Measurements from ENCODE around the gene SCYGR6. TPM values are rescaled to one million over a fixed set of nuclear protein-coding genes. Genes with fewer than 3 reads are reported as not detected.
A peak's percentile ranks its signal among the peaks of the same experiment; 100 is the strongest.

SCYGR6 gene
- total RNA-seq, 1 experiment from 2014 or later = not detected

DNA sequence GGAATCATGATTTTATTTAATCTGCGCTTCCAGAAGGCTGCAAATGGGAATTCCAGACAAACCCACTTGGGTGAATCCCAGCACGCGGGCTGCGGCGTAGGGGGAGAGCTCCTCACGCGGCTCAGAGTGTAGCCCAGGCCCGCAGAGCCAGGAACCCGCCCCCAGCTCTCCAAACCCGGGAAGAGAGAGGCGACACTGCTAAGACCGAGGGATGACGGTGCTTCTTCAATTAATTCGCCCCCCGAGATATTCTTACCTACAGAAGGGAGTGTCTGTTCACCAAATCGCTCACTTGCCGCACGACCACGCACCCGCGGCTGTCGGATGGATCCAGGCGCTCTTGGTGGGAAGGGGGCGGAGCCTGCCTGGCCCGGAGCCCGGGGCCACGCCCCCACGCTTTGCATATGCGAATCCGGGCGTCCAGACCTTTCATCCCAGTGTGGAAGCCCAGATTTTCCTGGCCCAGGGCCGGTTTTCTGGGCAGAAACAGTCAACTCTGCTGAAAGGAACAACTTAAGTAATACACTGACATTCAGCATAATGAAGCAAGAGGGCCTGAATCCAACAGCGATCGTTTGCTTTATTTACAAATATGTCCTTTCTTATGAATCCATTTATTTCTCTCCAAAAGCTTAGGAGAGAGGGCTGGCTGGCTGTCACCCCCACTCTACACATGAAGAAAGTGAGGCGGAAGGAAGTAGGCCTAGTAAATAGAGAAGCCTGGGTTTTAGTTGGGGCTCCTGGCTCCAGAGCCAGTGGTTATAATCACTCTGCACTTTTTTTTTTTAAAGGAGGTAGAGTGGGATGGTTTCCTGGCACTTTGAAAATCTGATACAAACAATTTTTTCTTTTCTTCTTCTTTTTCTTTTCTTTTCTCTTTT lies 6.6 kb downstream of the SCYGR6 start, which contains the start of gene SLC19A3:
Gene SLC19A3 (minus strand): TSS at position 342 of the 881 bp plus-strand sequence. CDS start 15,710 bp downstream, outside the sequence.
- peak; percentile 70 for DNase-seq (ENCODE audit: low read depth)
- in situ Hi-C loops (cut with HindIII; ENCODE audit: low pct_unique_long_range_greater_than_20kb, low sequenced_read_pairs) = no loop called here

- no peak for DNase-seq (ENCODE audit: low read depth)
- in situ Hi-C loops (cut with HindIII; ENCODE audit: low pct_unique_long_range_greater_than_20kb, low sequenced_read_pairs) = no loop called here
Measured at GRCh38 chr2:227716501-227716900, 8.1 kb downstream of the SCYGR6 start.

DNA sequence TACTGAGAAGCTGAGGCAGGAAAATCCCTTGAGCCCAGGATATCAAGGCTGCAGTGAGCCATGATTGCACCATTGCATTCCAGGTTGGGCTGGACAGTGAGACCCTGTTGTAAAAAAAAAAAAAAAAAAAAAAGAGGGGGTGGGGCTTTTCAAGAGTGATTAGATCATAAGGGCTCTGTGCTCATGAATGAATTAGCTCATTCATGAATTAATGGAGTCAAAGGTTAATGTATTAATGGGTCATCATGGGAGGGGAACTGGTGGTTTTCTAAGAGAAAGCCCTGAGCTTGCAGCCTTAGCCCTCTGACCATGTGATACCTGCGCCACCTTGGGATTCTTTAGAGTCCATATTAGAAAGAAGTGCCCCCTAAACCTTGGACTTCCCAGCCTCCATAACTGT lies 11.3 kb downstream of the SCYGR6 start:
- in situ Hi-C loops (cut with HindIII; ENCODE audit: low pct_unique_long_range_greater_than_20kb, low sequenced_read_pairs) = no loop called here
- DNase-seq (ENCODE audit: low read depth) = no peak

DNA sequence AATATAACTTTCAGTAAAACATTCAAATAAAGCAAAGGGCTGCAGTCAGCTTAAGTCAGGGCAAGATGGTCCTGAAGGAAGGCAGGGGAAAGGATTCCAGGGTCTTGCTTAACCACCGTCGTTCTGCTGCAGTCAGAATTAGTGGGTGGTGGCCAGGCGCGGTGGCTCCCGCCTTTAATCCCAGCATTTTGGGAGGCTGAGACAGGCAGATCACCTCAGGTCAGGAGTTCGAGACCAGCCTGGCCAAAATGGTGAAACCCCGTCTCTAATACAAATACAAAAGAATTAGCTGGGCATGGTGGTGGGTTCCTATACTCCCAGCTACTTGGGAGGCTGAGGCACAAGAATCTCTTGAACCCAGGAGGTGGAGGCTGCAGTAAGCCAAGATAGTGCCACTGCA lies 13.6 kb downstream of the SCYGR6 start:
- in situ Hi-C loops (cut with HindIII; ENCODE audit: low pct_unique_long_range_greater_than_20kb, low sequenced_read_pairs) = no loop called here
- no peak for DNase-seq (ENCODE audit: low read depth)

GRCh38 chr2:227707390-227707789 lies 17.2 kb downstream of the SCYGR6 start:
- no peak for DNase-seq (ENCODE audit: low read depth)
- in situ Hi-C loops (cut with HindIII; ENCODE audit: low pct_unique_long_range_greater_than_20kb, low sequenced_read_pairs) = no loop called here

GRCh38 chr2:227706859-227707258 lies 17.7 kb downstream of the SCYGR6 start:
- DNase-seq (ENCODE audit: low read depth) = no peak
- in situ Hi-C loops (cut with HindIII; ENCODE audit: low pct_unique_long_range_greater_than_20kb, low sequenced_read_pairs) = no loop called here

- in situ Hi-C loops (cut with HindIII; ENCODE audit: low pct_unique_long_range_greater_than_20kb, low sequenced_read_pairs) = no loop called here
- DNase-seq (ENCODE audit: low read depth) = no peak
Measured at GRCh38 chr2:227703961-227704360, 20.6 kb downstream of the SCYGR6 start.

GRCh38 chr2:227703280-227703732 lies 21.3 kb downstream of the SCYGR6 start:
- in situ Hi-C loops (cut with HindIII; ENCODE audit: low pct_unique_long_range_greater_than_20kb, low sequenced_read_pairs) = no loop called here
- DNase-seq (ENCODE audit: low read depth) = peak; percentile 12

DNA sequence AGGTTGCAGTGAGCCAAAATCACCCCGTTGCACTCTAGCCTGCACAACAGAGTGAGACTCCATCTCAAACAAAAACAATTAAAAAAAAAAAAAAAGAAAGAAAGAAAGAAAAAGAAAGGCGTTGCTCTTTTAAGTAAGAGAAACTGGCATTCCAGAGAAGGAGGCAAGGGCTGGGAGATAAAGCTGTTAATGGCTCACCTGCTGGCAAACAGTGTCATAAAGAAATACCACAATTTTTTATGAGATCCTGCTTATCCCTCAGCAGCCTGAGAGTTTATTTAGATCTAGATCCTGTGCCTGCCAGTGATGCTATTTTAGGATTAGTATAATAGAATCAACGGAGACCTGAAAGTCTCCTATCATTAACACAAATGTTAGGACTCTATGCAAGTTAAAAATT lies 23.0 kb downstream of the SCYGR6 start:
- in situ Hi-C loops (cut with HindIII; ENCODE audit: low pct_unique_long_range_greater_than_20kb, low sequenced_read_pairs) = no loop called here
- DNase-seq (ENCODE audit: low read depth) = no peak

GRCh38 chr2:227696990-227697679 lies 27.4 kb downstream of the SCYGR6 start:
- no peak for DNase-seq (ENCODE audit: low read depth)
- in situ Hi-C loops (cut with HindIII; ENCODE audit: low pct_unique_long_range_greater_than_20kb, low sequenced_read_pairs) = no loop called here

DNA sequence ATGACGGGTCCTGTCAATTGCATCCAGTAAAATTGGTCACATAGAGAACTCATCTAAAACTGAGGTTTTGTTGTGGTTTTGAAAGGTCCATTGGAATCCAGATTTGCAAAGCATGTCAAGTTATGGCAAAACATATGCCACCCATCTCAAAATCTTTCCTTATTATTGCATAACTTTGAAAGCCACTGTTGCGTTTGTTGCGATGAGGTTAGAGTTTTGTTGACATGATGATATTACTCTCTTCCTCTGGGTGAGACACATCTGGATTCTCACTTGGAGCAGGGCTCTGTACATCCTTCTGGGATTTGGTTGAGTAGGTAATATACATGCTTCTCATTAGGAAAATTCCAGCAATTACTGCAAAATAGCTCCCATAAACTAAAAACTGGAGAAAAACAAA lies 37.4 kb downstream of the SCYGR6 start:
- in situ Hi-C loops (cut with HindIII; ENCODE audit: low pct_unique_long_range_greater_than_20kb, low sequenced_read_pairs) = no loop called here
- DNase-seq (ENCODE audit: low read depth) = no peak

DNA sequence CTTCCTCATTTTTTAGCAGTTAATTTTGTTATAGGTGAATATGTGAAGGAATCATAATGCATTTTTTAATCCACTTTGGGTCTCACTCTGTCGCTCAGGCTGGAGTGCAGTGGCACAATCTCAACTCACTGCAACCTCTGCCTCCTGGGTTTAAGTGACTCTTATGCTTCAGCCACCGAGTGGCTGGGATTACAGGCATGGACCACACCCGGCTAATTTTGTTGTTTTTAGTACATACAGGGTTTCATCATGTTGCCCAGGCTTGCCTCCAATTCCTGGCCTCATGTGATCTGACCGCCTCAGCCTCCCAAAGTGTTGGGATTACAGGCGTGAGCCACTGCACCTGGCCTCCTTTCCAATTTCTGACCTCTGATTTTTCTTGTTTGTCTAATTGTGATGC lies 40.3 kb downstream of the SCYGR6 start:
- in situ Hi-C loops (cut with HindIII; ENCODE audit: low pct_unique_long_range_greater_than_20kb, low sequenced_read_pairs) = no loop called here
- no peak for DNase-seq (ENCODE audit: low read depth)

DNA sequence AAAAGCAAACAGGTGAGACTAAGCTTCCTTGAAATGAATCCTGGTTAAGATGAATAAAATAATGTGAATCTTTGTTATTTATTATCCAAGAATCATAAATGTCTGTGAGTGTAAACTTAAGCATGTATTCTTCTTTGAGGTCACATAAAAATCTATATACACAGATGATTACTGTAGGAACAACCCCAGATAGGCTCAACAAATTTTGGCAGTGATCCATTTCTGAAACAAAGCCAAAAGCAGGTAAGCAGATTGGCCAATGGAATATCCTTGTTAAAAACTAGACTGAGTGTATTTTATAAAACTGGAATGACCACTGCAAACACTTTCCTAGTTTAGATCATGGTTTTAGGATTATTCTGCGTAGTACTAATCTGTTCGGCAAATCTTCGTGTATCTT lies 46.6 kb downstream of the SCYGR6 start:
- DNase-seq (ENCODE audit: low read depth) = no peak
- in situ Hi-C loops (cut with HindIII; ENCODE audit: low pct_unique_long_range_greater_than_20kb, low sequenced_read_pairs) = no loop called here

GRCh38 chr2:227674485-227674884 lies 50.1 kb downstream of the SCYGR6 start:
- no peak for DNase-seq (ENCODE audit: low read depth)
- in situ Hi-C loops (cut with HindIII; ENCODE audit: low pct_unique_long_range_greater_than_20kb, low sequenced_read_pairs) = no loop called here

Other genes with a start within 250 kb of the SCYGR6 start
- not detected in 2 replicates for gene SCYGR2, start 125.9 kb downstream of the SCYGR6 start, total RNA-seq (2014; rRNA removed; shearing (Covaris generic); ENCODE audit: low replicate concordance)
- not detected in 2 replicates for gene SCYGR3, start 109.9 kb downstream of the SCYGR6 start, total RNA-seq (2014; rRNA removed; shearing (Covaris generic); ENCODE audit: low replicate concordance)
- gene SCYGR4, start 107.3 kb downstream of the SCYGR6 start, total RNA-seq (2014; rRNA removed; shearing (Covaris generic); ENCODE audit: low replicate concordance) = not detected in 2 replicates
- not detected in 2 replicates for gene SCYGR5, start 58.0 kb downstream of the SCYGR6 start, total RNA-seq (2014; rRNA removed; shearing (Covaris generic); ENCODE audit: low replicate concordance)
- gene SLC19A3, start 6.7 kb downstream of the SCYGR6 start, total RNA-seq (2014; rRNA removed; shearing (Covaris generic); ENCODE audit: low replicate concordance) = 0.52 and 1.0 TPM in 2 replicates
- gene SCYGR7, start 3.6 kb upstream of the SCYGR6 start, total RNA-seq (2014; rRNA removed; shearing (Covaris generic); ENCODE audit: low replicate concordance) = not detected in 2 replicates
- gene SCYGR8, start 21.1 kb upstream of the SCYGR6 start, total RNA-seq (2014; rRNA removed; shearing (Covaris generic); ENCODE audit: low replicate concordance) = not detected in 2 replicates
- gene CCL20, start 89.1 kb upstream of the SCYGR6 start, total RNA-seq (2014; rRNA removed; shearing (Covaris generic); ENCODE audit: low replicate concordance) = 0.32 and 0.95 TPM in 2 replicates
- gene DAW1, start 146.9 kb upstream of the SCYGR6 start, total RNA-seq (2014; rRNA removed; shearing (Covaris generic); ENCODE audit: low replicate concordance) = 3.4 and 4.3 TPM in 2 replicates